Upper lobe of left lung (tissue), 4 donors: ENCODE data around the gene PLS1.

ENCODE experiments used
- EP300 ChIP-seq, 4 donors: sonication (generic); formaldehyde crosslinking; IDR thresholded peaks; one replicate each; pipeline ENCODE4 v1.5.1; 2017; ENCODE audit warnings: antibody characterized with exemption in 4 of 4, control low read depth in 2 of 4
- POLR2A ChIP-seq, 4 donors: fragments of 450-650 bp; IDR thresholded peaks; one replicate each; pipeline ENCODE4 v1.5.1; 2016 to 2017; ENCODE audit warnings: antibody characterized with exemption in 4 of 4, mild to moderate bottlenecking in 2 of 4
- POLR2AphosphoS5 ChIP-seq, 2 donors: sonication (generic); formaldehyde crosslinking; IDR thresholded peaks; one replicate each; pipeline ENCODE4 v1.5.1; 2017; ENCODE audit warnings: antibody characterized with exemption in 2 of 2
- TF ChIP-seq, protein P1 (sequence below), 6 experiments: fragments of 450-650 bp in 4 of 6; fragments of 200-600 bp in 2 of 6; sonication (generic) in 2 of 6; IDR thresholded peaks; one replicate each; pipeline ENCODE4 v1.5.1; 2016 to 2019; ENCODE audit warnings: antibody characterized with exemption in 6 of 6

DNA sequence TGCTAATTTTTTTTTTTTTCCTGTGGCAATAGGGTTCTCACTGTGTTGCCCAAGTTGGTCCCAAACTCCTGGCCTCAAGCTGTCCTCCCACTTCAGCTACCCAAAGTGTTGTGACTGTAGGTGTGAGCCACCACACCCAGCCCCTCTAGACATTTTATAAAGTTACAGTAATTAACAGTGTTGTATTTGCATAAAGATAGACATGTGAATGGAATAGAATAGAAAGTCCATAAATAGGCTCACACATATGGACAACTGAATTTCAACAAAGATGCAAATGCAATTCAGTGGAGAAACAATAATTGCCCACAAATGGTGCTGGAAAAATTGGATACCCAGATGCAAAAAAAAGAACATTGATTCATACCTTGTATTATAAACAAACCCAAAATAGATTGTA lies 39.9 kb downstream of the PLS1 start:
- TF ChIP-seq, protein P1, sequence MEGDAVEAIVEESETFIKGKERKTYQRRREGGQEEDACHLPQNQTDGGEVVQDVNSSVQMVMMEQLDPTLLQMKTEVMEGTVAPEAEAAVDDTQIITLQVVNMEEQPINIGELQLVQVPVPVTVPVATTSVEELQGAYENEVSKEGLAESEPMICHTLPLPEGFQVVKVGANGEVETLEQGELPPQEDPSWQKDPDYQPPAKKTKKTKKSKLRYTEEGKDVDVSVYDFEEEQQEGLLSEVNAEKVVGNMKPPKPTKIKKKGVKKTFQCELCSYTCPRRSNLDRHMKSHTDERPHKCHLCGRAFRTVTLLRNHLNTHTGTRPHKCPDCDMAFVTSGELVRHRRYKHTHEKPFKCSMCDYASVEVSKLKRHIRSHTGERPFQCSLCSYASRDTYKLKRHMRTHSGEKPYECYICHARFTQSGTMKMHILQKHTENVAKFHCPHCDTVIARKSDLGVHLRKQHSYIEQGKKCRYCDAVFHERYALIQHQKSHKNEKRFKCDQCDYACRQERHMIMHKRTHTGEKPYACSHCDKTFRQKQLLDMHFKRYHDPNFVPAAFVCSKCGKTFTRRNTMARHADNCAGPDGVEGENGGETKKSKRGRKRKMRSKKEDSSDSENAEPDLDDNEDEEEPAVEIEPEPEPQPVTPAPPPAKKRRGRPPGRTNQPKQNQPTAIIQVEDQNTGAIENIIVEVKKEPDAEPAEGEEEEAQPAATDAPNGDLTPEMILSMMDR (IDR thresholded peaks at IDR 0.05), result no peak
- no peak for TF ChIP-seq POLR2AphosphoS5 (IDR thresholded peaks at IDR 0.05)
- no peak for TF ChIP-seq POLR2A (IDR thresholded peaks at IDR 0.05)
- no peak for TF ChIP-seq EP300 (IDR thresholded peaks at IDR 0.05)
